Panc1 (cell line): ENCODE data around the gene PROZ.

Source experiments
- POLR2AphosphoS5 ChIP-seq: IDR thresholded peaks from 2 replicates; pipeline ENCODE4 v1.6.1; 2012; ENCODE audit warnings: mild to moderate bottlenecking, low read depth, low read length, moderate library complexity
- SIN3A ChIP-seq: IDR thresholded peaks from 2 replicates; pipeline ENCODE4 v1.6.1; 2012; ENCODE audit warnings: low read depth, mild to moderate bottlenecking, low read length, moderate library complexity, borderline replicate concordance; ENCODE audit not compliant: insufficient read depth
- TCF7L2 ChIP-seq: IDR thresholded peaks from 2 replicates; pipeline ENCODE4 v1.6.1; 2011; ENCODE audit warnings: mild to moderate bottlenecking, low read depth, low read length, inconsistent platforms
- TF ChIP-seq, protein P1 (sequence below): fragments of 450-650 bp; IDR thresholded peaks from 2 replicates; pipeline ENCODE4 v1.5.1; 2017; ENCODE audit warnings: mild to moderate bottlenecking
- TF ChIP-seq, protein P2 (sequence below), 2 experiments: IDR thresholded peaks; 2 replicates each; pipeline ENCODE4 v1.6.1; 2011 to 2012; ENCODE audit warnings: low read depth in 2 of 2, control low read depth in 1 of 2, low read length in 1 of 2, mild to moderate bottlenecking in 1 of 2, moderate library complexity in 1 of 2; ENCODE audit not compliant: insufficient read depth in 1 of 2

DNA sequence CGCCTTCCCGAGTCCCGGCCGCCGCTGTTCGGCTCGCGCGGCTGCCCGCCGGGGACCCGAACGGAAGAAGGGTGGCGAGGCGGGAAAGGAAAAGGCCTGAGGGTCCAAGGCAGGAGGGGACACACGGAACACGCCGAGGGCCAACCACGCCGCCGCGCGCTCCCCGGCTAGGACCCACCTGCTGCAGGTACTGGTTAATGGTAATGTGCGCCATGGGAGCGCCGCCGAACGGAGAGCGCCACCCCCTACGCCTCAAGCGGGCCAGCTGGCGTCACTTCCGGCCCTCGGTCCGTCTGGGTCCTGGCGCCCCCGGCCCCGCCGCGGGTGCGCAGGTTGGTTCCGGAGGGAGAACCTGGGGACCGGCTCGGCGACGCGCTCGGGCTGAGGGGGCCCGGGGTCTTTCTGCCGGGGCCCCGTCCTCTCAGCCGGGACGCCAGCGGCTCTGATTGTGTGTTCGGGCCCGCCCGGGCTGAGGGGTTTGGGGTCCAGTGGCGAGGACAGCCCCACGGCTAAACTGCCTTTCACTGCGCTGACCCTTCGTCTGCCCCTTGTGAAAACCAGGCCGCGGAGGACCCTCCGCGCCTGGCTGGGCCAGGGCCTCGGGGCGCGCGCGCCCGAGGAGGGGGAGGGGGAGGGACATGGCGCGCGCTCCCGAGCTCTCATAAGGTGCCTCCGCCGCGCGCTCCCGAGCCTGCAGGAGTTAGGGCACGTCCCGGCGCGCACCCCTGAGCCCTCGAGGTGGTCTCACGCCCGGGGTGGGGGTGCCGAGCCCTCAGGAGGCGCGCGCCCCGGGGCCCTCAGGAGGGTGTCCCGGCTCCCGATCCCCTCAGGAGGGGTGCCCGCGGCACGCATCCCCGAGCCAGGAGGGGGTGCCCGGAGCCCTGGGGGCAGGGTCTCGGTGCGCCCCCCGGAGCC, 50.2 kb downstream of the PROZ start, which contains the start of gene PCID2:
- TF ChIP-seq, protein P1, sequence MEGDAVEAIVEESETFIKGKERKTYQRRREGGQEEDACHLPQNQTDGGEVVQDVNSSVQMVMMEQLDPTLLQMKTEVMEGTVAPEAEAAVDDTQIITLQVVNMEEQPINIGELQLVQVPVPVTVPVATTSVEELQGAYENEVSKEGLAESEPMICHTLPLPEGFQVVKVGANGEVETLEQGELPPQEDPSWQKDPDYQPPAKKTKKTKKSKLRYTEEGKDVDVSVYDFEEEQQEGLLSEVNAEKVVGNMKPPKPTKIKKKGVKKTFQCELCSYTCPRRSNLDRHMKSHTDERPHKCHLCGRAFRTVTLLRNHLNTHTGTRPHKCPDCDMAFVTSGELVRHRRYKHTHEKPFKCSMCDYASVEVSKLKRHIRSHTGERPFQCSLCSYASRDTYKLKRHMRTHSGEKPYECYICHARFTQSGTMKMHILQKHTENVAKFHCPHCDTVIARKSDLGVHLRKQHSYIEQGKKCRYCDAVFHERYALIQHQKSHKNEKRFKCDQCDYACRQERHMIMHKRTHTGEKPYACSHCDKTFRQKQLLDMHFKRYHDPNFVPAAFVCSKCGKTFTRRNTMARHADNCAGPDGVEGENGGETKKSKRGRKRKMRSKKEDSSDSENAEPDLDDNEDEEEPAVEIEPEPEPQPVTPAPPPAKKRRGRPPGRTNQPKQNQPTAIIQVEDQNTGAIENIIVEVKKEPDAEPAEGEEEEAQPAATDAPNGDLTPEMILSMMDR, result no peak
- peak; percentile 79; the same call in 1 of the 2 replicates for TF ChIP-seq SIN3A
- TF ChIP-seq POLR2AphosphoS5, result peak; percentile 84
- no peak for TF ChIP-seq TCF7L2
- TF ChIP-seq, protein P2, sequence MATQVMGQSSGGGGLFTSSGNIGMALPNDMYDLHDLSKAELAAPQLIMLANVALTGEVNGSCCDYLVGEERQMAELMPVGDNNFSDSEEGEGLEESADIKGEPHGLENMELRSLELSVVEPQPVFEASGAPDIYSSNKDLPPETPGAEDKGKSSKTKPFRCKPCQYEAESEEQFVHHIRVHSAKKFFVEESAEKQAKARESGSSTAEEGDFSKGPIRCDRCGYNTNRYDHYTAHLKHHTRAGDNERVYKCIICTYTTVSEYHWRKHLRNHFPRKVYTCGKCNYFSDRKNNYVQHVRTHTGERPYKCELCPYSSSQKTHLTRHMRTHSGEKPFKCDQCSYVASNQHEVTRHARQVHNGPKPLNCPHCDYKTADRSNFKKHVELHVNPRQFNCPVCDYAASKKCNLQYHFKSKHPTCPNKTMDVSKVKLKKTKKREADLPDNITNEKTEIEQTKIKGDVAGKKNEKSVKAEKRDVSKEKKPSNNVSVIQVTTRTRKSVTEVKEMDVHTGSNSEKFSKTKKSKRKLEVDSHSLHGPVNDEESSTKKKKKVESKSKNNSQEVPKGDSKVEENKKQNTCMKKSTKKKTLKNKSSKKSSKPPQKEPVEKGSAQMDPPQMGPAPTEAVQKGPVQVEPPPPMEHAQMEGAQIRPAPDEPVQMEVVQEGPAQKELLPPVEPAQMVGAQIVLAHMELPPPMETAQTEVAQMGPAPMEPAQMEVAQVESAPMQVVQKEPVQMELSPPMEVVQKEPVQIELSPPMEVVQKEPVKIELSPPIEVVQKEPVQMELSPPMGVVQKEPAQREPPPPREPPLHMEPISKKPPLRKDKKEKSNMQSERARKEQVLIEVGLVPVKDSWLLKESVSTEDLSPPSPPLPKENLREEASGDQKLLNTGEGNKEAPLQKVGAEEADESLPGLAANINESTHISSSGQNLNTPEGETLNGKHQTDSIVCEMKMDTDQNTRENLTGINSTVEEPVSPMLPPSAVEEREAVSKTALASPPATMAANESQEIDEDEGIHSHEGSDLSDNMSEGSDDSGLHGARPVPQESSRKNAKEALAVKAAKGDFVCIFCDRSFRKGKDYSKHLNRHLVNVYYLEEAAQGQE (IDR thresholded peaks at IDR 0.05; ENCODE audit: insufficient read depth in 1 of 2, low read depth in 2 of 2, low read length in 1 of 2), result no peak
